ENCODE measurements around the gene SLC25A11. TPM values are rescaled to one million over a fixed set of nuclear protein-coding genes. Genes with fewer than 3 reads are reported as not detected.

SLC25A11 gene
- 10 to 100 TPM; 41.8 to 58.0 (median 49.9) TPM for polyA plus RNA-seq (ENCODE audit: insufficient read length in 10 of 10)
- long read RNA-seq, donor 1, transcript SLC25A11-201 (8 exons, 1,897 nt): major isoform, 30 of 34 reads
- long read RNA-seq, donor 1, partial matches to known transcripts: 0 of 34 reads
- long read RNA-seq, donor 1, other reads (novel, unspliced or antisense): 0 of 34 reads
- long read RNA-seq, donor 2, transcript SLC25A11-201 (8 exons, 1,897 nt): major isoform, 11 of 48 reads
- long read RNA-seq, donor 2, partial matches to known transcripts: 31 of 48 reads
- long read RNA-seq, donor 2, other reads (novel, unspliced or antisense): 5 of 48 reads
- long read RNA-seq, donor 3: 0 reads
- long read RNA-seq, donor 4, transcript SLC25A11-201 (8 exons, 1,897 nt): major isoform, 16 of 16 reads
- long read RNA-seq, donor 4, partial matches to known transcripts: 0 of 16 reads
- long read RNA-seq, donor 4, other reads (novel, unspliced or antisense): 0 of 16 reads
- long read RNA-seq, donor 5, transcript SLC25A11-201 (8 exons, 1,897 nt): major isoform, 33 of 127 reads
- long read RNA-seq, donor 5, partial matches to known transcripts: 83 of 127 reads
- long read RNA-seq, donor 5, other reads (novel, unspliced or antisense): 5 of 127 reads
- long read RNA-seq, donor 6, transcript SLC25A11-201 (8 exons, 1,897 nt): major isoform, 40 of 41 reads
- long read RNA-seq, donor 6, partial matches to known transcripts: 0 of 41 reads
- long read RNA-seq, donor 6, other reads (novel, unspliced or antisense): 0 of 41 reads
- long read RNA-seq, donor 7, transcript SLC25A11-201 (8 exons, 1,897 nt): major isoform, 17 of 17 reads
- long read RNA-seq, donor 7, partial matches to known transcripts: 0 of 17 reads
- long read RNA-seq, donor 7, other reads (novel, unspliced or antisense): 0 of 17 reads
- long read RNA-seq, donor 8, transcript SLC25A11-201 (8 exons, 1,897 nt): major isoform, 18 of 52 reads
- long read RNA-seq, donor 8, partial matches to known transcripts: 31 of 52 reads
- long read RNA-seq, donor 8, other reads (novel, unspliced or antisense): 0 of 52 reads
- long read RNA-seq, donor 9, partial matches to known transcripts: 0 of 3 reads
- long read RNA-seq, donor 9, other reads (novel, unspliced or antisense): 0 of 3 reads

DNA sequence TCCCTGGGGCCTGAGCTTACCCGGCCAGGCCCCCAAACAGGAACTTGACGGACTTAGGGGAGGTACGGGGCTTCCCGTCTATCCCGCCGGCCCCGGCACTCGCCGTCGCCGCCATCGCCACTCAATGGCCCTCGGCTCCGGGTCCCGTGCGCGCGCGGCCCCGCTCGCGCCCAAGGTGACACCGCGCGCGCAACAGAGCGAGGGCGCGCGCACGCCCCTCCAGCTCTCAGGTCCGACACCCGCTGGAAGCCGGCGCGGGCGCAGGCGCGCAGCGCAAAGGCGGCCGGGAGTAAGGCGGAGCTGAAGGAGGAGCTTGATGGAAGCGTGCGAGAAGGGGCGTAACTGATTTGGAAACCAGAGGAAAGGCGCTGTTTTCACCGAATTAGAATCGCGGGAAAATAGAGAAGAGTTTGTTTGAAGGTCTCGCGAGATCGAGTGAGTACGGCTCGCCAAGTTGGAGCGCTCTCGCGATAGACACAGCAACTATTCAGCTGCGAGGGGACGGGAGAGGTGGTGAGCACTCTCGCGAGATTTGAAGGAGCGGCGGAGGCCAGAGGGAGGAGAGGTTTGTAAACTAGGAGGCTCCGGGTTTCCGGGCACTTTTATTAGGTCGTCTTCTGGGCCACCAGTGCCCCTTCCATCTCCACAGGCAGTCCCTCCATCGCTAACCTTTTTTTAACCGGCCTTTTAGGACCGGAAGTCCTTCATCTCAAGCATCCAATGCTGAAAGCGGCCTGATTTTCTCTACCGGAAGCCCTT is at the start of gene SLC25A11, which contains the start of gene RNF167:
Gene SLC25A11, minus strand, starts transcription at position 251 of the 759 bp plus-strand sequence. Its CDS starts 136 bp downstream, at position 115.
Gene RNF167, plus strand, starts transcription at position 473 of the 759 bp plus-strand sequence. CDS start 642 bp downstream, outside the sequence.
- DNase-seq: peak; percentile 99 to 100 (median 100)

DNA sequence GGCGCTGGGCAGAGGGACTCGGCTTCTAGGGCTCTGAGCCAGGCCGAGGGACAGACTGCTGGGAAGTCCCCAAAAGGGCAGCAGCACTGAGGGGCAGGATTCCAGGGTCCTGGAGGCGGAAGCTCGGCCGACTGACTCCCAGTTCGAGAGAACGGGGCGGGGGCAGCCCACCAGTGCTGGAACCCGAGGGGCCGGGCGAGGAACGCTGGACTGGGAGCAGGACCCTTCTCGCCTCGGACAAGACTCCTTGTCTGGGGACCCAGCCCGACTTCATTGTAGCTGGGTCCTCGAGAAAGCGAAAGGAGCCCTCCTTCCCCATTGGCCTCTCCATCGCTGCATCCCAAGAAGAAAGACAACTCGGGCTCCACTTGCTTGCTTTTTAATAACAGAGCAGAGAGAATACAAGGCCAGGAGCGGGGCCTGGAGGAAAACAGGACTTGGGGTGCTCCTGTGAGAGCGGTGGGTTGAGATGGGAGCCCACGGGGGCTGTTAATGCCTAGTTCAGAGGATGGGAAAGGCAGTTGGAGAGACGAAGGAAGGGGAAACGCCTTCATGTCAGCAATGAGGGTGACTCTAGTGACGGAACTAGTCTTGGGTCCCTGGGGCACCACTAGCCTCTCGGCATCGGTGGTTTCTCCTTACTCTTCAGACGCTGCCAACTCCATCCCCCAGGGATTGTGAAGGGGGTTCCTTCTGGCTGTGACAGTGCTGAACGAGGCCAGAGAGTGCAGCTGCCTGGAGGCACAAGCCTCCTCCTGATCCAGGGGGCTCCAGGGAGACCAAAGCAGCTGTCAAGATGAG is 48.1 kb upstream of the SLC25A11 start:
- DNase-seq: peak in 2 of 3 donors; percentile 36 to 80

- peak; percentile 81 to 96 (median 87) for DNase-seq
Observed at GRCh38 chr17:4986951-4987766, 47.3 kb upstream of the SLC25A11 start, which contains the start of gene CAMTA2. TSS of gene CAMTA2 (minus strand) at chr17:4987675. CDS start at chr17:4986222, 1,453 bp downstream.

DNA sequence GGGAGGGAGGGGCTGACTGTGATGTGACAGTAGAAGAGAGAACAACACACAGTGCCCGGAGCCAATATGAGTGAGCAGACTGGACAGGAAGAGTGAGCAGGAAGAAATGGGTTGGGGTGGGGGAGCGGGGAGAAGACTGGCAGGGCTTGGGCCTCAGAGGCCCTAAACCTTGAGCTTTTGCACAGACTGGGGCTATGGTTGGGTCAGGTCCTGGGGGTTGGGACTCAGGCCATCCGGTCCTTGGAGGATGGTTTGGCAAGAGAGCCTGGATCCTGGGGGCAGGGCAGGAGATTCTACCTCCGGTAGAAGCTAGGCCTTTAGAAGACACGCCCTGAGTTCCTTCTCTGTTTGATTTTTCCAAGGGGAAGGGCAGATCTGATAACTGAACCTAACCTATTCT is 46.6 kb upstream of the SLC25A11 start:
- no peak for DNase-seq

DNA sequence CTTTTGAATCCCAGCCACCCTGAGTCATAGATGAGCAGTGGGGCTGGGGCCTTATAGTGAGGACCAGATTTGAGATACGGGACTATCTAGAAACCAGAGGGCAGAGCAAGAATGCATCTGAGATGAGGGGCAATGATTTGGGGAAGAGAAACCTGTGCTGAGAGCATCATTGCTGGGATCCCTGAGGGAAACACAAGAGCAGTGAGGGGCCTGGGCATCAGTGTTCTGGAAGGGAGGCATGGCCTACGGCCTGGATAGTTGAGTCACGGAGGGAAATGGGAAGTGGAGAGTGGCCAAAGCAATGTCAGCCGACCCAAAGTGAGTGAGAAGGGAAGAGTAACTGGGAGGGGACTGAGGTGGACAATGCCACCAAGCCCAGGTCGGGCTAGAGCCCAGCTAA is 42.5 kb upstream of the SLC25A11 start:
- DNase-seq: no peak

- peak in 2 of 3 donors; percentile 66 to 80 for DNase-seq
Observed at GRCh38 chr17:4980644-4981216, 40.9 kb upstream of the SLC25A11 start.

DNA sequence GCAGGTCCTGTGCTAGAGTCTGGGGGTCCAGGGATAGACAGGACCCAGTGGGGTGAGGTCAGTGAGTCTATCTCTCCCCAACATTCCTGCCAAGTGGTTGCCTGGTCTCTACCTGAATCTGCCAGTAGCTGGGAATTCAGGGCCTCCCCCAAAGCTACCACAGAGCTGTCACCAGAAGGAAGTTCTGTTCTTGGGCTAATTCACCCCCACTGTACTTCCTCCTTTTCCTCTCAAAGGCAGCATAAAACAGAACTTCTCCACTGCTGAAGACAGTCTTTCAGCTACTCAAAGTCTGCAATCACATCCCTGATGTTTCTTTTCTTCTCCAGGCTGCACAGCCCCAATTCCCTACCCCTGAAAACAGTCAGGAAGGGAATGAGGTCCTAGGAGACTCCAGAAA is 38.9 kb upstream of the SLC25A11 start:
- no peak for DNase-seq

DNA sequence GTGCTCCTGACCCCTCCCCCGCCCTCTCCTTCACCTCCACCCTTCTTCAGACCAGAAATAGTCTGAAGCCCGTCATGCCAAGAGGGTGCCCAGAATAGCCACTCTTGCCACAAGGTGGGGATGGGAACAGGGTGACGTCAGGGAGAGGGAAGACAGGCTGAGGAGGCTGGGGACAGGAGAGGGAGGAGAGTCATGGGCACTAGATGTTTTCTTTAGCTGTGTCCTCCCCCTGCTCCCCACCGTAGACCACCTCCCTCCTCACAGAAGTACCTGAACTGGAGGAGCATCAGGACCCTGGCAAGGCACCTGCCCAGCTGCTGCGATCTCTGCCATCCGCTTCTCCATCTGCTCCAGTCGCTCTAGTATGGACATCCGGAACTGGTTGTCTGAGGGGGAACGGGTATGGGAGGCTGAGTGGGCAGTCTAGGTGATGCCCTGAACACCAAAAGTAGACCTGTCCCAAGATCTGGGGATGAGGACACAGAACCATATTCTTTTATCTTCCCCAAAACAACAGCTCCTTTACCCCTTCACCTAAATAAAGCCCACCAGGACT is 34.3 kb upstream of the SLC25A11 start:
- DNase-seq: no peak

GRCh38 chr17:4973256-4974114 is 33.6 kb upstream of the SLC25A11 start:
- DNase-seq: no peak

DNA sequence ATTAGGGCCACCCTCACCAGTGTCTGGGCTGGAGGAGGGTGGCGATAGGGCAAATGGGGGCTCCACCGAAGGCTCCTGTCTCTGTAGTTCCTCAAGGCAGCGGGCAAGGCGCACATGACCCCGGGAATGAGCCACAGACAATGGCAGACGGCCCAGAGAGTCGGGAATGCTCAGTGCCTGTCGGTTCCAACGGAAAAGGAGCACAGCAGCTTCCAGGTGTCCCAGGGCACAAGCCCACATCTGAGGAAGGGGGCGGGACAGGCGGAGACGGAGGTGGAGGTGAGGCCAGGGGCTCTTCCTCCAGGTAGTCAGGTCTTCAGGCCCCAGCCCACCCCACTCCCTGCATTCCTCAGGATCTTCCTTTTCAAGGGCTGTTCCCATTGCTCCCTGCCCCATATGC is 32.9 kb upstream of the SLC25A11 start:
- no peak for DNase-seq

- no peak for DNase-seq
Observed at GRCh38 chr17:4972322-4972721, 32.5 kb upstream of the SLC25A11 start.

DNA sequence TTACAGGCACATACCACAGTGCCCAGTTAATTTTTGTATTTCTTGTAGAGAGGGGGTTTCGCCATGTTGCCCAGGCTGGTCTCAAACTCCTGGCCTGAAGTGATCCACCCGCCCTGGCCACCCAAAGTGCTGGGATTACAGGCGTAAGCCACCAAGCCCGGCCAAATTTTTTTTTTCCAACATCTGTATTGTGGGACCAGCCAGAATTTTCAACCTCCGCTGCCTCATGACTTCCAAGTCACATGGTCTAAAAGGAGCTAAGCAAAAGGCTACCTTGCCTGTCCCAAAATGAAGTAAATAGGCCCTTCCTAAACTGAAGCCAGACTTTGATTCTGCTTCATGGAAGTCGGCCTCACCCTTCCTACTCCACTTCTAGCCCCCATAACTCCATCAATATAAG is 32.0 kb upstream of the SLC25A11 start:
- DNase-seq: no peak

DNA sequence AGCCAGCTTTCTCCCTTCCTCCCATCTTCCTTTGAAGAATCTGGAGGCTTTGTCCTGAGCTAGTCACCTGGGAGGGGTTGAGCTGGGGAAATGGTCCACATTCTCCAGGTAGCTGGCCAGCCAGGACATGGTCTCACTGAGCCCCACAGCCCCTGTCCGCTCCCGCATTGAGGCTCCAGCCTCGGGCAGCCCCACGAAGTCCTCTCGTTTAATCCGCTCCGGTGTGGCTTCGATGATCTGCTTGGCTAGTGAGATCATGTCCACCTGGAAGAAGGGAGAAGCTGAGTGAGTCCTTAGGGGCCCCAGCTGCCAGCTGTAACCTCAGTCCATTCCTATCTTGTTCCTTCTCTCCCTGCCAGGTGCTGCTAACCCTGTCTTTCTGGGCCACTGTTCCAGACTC is 30.4 kb upstream of the SLC25A11 start:
- DNase-seq: no peak

DNA sequence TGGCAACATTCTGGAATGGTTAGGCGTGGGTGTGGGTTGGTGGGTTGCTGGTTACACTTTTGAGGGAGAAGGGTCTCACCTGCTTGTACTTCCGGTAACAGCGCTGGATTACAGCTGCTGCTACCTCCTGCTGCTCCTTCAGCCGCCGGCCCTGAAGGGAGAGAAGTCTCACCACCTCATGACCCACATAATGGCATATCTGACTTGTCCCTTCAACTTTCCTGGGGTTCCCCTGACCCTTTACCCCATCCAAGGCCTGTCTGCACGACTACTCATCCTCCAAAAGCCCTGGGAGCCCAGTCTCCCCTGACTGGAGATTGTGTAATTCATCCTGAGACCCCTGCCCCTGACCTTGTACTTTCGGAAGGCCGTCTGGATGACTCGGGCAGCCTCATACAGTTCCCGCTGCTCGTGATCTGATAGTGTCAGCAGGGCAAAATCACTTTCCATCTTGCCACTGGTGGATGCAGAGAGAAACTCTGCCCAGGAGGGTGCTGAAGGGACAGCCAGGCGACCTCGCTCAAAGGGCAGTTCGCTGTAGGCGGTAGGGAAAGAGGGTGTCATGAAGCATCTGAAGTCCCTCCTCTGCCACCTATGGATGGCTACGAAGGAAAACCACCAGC is 29.8 kb upstream of the SLC25A11 start:
- DNase-seq: no peak

GRCh38 chr17:4969047-4969550 is 29.3 kb upstream of the SLC25A11 start:
- peak in 2 of 3 donors; percentile 44 to 88 for DNase-seq

DNA sequence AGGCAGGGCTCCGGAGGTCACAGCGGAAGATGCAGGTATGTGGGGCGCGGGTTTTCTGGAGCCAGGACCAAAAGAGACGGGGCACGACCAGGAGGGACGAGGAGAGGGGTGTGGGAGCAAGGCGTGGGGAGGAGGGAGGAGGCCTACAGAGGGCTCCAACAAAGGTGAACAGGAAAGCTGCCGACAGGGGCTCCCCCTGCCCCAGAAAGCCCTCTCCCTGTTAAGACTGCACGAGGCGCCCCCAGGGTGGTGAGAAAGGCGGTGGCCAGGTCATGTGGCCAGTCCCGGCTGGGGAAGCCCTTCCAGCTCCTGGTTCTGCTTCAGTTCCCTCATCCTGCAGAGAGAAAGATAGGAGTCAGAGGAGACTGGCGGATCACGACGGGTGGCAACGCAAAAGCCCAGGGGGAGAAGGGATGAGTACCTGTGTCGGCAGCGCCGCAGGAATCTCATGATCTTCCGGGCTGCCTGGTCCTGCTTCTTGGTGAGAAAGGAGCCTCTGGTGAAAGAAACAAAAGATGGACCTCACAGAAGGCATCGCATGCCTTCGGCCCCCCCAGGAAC is 28.7 kb upstream of the SLC25A11 start:
- peak in 1 of 3 donors; percentile 60 for DNase-seq
